Nephron progenitor cell (in vitro differentiated cells): ENCODE measurements around the gene SCYL1.

Experiments
- DNase-seq: peaks from one replicate; pipeline ENCODE4 v3.0.0; 2021
- H3K27ac Mint-ChIP-seq: 2 replicates; pipeline ENCODE4 v1.8.0; 2021; ENCODE audit warnings: mild to moderate bottlenecking, moderate library complexity, mixed read lengths
- H3K27me3 Mint-ChIP-seq: 2 replicates; pipeline ENCODE4 v1.8.0; 2021; ENCODE audit warnings: mild to moderate bottlenecking, low read depth, mixed read lengths; ENCODE audit not compliant: poor library complexity
- H3K36me3 Mint-ChIP-seq: 2 replicates; pipeline ENCODE4 v1.8.0; 2021; ENCODE audit warnings: low read depth, mixed read lengths
- H3K4me1 Mint-ChIP-seq: 2 replicates; pipeline ENCODE4 v1.8.0; 2021; ENCODE audit warnings: mixed read lengths
- H3K4me3 Mint-ChIP-seq: 2 replicates; pipeline ENCODE4 v1.8.0; 2021; ENCODE audit warnings: mild to moderate bottlenecking, moderate library complexity, mixed read lengths
- H3K9me3 Mint-ChIP-seq: 2 replicates; pipeline ENCODE4 v1.8.0; 2021; ENCODE audit warnings: mild to moderate bottlenecking, moderate library complexity, mixed read lengths
- TF ChIP-seq, protein P1 (sequence below): fragments of 200-600 bp; sonication (generic); IDR thresholded peaks from 2 replicates; pipeline ENCODE4 v1.5.0; 2021; ENCODE audit warnings: antibody characterized with exemption

SCYL1 gene

DNA sequence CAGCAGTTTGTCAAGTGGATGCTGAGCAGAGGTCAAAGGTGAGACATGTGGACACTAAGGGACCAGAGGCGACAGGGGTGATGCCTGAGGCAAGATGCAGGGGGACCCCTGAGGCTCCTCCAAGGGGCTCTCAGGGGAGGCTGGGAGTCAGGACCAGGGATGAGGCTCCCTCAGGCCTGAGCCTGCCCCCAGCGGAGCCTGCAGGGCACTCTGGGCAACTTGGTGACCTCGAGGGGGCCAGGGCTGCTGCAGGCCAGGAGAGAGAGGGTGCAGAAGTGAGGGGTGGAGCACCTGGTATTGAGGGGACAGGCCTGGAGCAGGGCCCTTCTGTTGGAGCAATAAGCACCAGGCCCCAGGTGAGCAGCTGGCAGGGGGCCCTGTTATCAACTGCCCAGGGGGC, 57.0 kb downstream of the SCYL1 start:
- TF ChIP-seq, protein P1, sequence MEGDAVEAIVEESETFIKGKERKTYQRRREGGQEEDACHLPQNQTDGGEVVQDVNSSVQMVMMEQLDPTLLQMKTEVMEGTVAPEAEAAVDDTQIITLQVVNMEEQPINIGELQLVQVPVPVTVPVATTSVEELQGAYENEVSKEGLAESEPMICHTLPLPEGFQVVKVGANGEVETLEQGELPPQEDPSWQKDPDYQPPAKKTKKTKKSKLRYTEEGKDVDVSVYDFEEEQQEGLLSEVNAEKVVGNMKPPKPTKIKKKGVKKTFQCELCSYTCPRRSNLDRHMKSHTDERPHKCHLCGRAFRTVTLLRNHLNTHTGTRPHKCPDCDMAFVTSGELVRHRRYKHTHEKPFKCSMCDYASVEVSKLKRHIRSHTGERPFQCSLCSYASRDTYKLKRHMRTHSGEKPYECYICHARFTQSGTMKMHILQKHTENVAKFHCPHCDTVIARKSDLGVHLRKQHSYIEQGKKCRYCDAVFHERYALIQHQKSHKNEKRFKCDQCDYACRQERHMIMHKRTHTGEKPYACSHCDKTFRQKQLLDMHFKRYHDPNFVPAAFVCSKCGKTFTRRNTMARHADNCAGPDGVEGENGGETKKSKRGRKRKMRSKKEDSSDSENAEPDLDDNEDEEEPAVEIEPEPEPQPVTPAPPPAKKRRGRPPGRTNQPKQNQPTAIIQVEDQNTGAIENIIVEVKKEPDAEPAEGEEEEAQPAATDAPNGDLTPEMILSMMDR, result no peak
- Mint-ChIP-seq H3K4me1 (peaks cover 36% of the 10 kb centered on the region), H3K27ac (no peak overlapping the region), H3K27me3 (peaks cover 33% of the 10 kb centered on the region), H3K4me3 (no peak overlapping the region), H3K36me3 (no peaks in the 10 kb centered on the region), H3K9me3 (no peaks in the 10 kb centered on the region)
- no peak for DNase-seq

DNA sequence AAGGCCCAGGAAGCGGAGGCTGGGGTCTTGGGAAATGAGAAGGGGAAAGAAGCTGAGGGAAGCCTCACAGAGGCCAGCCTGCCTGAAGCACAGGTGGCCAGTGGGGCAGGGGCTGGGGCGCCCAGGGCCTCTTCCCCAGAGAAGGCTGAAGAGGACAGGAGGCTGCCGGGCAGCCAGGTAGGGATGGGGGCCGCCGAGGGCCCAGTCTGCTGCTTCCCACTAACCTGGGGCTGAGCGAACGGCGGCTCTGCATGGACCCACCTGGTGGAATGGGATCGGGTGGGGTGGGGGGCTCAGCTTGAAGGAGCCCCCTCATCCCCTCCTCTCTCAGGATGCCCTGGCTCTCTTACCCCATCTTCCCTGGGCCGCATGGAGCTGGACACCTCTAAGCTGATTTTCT, 58.7 kb downstream of the SCYL1 start:
- H3K27ac Mint-ChIP-seq, result no peak overlapping the region
- H3K4me1 Mint-ChIP-seq, result peaks cover 39% of the 10 kb centered on the region

DNA sequence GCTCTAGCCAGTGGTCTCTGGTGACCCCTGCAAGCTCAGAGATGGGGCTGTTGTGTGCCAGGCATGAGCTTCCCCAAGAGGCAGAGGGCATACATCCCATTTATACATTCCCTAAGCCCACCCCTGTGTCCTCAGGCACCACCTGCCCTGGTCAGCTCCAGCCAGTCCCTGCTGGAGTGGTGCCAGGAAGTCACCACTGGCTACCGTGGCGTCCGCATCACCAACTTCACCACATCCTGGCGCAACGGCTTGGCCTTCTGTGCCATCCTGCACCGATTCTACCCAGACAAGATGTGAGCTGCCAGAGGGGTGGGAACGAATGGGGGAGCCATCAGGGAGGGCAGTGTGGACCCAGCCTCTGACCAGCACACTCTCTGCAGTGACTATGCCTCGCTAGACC, 59.2 kb downstream of the SCYL1 start:
- H3K36me3 Mint-ChIP-seq, result no peaks in the 10 kb centered on the region
- H3K27ac Mint-ChIP-seq, result no peak overlapping the region
- peaks cover 42% of the 10 kb centered on the region for H3K4me1 Mint-ChIP-seq
- no peak overlapping the region for H3K4me3 Mint-ChIP-seq
- peaks cover 36% of the 10 kb centered on the region for H3K27me3 Mint-ChIP-seq
- no peak for DNase-seq
- no peaks in the 10 kb centered on the region for H3K9me3 Mint-ChIP-seq
- TF ChIP-seq, protein P1, result no peak

More for the DNA sequence above, 58.7 kb downstream of the SCYL1 start:
- Mint-ChIP-seq H3K27me3 (peaks cover 36% of the 10 kb centered on the region), H3K36me3 (no peaks in the 10 kb centered on the region), H3K9me3 (no peaks in the 10 kb centered on the region), H3K4me3 (no peak overlapping the region)
- TF ChIP-seq, protein P1, result no peak
- no peak for DNase-seq

DNA sequence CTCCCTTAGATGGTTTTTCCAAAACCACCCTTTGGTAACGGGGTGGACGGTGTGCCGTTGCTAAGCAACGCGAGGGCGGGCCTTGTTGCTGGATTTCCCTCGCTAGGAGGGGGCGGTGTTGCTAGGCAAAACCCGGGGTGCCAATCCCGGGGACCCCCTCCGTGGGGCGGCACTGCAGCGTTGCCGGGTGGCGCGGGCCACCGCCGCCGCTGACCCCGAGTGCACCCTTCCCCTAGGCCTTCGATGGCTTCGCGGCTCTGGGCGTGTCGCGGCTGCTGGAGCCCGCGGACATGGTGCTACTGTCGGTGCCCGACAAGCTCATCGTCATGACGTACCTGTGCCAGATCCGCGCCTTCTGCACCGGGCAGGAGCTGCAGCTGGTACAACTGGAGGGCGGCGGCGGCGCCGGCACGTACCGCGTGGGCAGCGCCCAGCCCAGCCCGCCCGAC, 59.9 kb downstream of the SCYL1 start:
- Mint-ChIP-seq H3K27ac (no peak overlapping the region), H3K27me3 (peaks cover 37% of the 10 kb centered on the region), H3K36me3 (no peaks in the 10 kb centered on the region), H3K9me3 (no peaks in the 10 kb centered on the region), H3K4me1 (peaks cover 47% of the 10 kb centered on the region), H3K4me3 (no peak overlapping the region)
- DNase-seq, result no peak
- TF ChIP-seq, protein P1, result no peak

DNA sequence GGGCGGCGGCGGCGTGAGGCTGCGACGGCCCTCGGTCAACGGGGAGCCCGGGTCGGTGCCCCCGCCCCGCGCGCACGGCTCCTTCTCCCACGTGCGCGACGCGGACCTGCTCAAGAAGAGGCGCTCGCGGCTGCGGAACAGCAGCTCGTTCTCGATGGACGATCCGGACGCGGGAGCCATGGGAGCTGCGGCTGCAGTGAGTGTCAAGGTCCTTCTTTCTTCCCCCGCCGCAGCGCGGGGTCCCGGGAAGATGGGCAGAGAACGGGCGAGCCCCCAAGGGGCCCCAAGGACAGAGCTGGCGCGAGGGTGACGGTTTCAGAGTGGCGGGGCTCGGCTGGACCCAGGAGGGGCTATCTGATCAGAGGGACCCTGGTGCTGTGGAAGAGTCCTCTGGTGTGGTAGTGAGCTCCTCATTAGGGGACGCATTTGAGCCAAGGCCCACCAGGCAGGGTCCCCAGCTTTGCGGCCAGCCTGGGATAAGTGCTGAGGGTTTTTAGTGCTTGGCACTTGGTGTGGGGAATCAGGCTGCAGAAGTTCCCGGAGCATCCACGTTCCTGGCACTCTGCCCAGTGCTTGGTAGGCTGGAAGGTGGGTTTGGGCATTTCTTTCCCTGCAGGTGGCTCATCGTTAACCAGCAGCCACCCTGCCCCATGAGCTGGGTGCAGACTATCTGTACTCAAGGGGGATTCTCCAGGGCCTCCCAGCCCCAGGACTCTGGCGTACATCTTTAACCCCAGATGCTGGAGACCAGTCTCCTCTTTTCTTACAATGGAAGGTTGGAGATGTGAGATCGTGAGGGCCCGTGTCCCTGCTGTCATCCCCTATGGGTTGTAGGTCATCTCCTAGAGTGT, 60.7 kb downstream of the SCYL1 start:
- no peak for DNase-seq
- peaks cover 54% of the 10 kb centered on the region for H3K4me1 Mint-ChIP-seq
- no peaks in the 10 kb centered on the region for H3K9me3 Mint-ChIP-seq
- peak overlapping the region; percentile 18 for H3K27ac Mint-ChIP-seq
- peaks cover 3% of the 10 kb centered on the region for H3K36me3 Mint-ChIP-seq
- H3K27me3 Mint-ChIP-seq, result peaks cover 46% of the 10 kb centered on the region
- TF ChIP-seq, protein P1, result no peak
- no peak overlapping the region for H3K4me3 Mint-ChIP-seq

DNA sequence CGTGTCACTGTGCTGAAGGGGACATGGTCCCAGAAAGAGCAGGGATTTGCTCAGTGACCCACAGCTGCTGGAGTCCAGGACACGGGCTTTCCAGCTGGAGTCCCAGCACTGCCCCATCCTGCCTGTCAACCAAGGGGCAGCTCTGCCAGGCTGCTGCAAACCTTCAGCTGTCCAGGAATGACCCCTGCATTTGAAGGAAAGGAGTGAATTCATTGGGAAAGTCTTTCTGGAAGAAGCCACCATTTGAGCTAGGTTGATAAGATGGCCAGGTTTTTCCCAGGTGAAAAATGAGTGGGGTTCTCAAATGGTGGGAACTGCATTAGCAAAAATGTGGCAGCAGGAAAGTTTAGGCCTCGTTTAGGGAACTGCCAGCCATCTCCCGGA, 61.4 kb downstream of the SCYL1 start:
- no peak for DNase-seq
- peak overlapping the region; percentile 18 for H3K27ac Mint-ChIP-seq
- peaks cover 5% of the 10 kb centered on the region for H3K36me3 Mint-ChIP-seq
- no peak overlapping the region for H3K4me3 Mint-ChIP-seq
- no peaks in the 10 kb centered on the region for H3K9me3 Mint-ChIP-seq
- TF ChIP-seq, protein P1, result no peak
- peaks cover 58% of the 10 kb centered on the region for H3K4me1 Mint-ChIP-seq
- H3K27me3 Mint-ChIP-seq, result peaks cover 52% of the 10 kb centered on the region
